ENCODE measurements around the gene RAB36.
"Not testable (repeated sequence)": the region's sequence is repeated elsewhere in the genome, so short reads cannot be mapped to it uniquely, and the experiment has no call there.

The RAB36 gene

GRCh38 chr22:23128269-23129108 is 16.8 kb upstream of the RAB36 start:
- no peak for TF ChIP-seq ZFX (IDR thresholded peaks at IDR 0.05; ENCODE audit: borderline replicate concordance)
- TF ChIP-seq, protein P1, sequence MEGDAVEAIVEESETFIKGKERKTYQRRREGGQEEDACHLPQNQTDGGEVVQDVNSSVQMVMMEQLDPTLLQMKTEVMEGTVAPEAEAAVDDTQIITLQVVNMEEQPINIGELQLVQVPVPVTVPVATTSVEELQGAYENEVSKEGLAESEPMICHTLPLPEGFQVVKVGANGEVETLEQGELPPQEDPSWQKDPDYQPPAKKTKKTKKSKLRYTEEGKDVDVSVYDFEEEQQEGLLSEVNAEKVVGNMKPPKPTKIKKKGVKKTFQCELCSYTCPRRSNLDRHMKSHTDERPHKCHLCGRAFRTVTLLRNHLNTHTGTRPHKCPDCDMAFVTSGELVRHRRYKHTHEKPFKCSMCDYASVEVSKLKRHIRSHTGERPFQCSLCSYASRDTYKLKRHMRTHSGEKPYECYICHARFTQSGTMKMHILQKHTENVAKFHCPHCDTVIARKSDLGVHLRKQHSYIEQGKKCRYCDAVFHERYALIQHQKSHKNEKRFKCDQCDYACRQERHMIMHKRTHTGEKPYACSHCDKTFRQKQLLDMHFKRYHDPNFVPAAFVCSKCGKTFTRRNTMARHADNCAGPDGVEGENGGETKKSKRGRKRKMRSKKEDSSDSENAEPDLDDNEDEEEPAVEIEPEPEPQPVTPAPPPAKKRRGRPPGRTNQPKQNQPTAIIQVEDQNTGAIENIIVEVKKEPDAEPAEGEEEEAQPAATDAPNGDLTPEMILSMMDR (IDR thresholded peaks at IDR 0.05), result peak; percentile 79
- H3K27ac ChIP-seq, result no peak overlapping the region

DNA sequence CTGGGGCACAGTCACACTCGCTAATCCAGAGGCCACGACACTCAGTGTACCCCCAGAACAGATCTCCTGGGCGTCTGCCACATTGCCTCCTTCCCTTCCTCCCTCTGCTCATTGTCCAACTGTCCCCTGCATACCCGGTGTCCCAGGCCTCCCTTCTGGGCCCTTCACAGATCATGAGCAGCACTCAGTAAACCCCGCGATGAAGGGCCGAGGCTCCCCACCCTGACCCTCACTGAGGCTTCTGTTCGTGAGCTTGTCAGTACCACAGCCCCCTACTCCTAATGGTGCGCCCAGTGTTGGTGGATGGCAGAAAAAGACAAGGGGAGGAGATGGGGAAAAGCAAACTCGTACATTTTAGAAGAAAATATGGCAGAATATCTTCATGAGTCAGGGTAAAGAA is 16.1 kb upstream of the RAB36 start:
- no peak overlapping the region for H3K27ac ChIP-seq
- no peak for TF ChIP-seq ZFX (IDR thresholded peaks at IDR 0.05; ENCODE audit: borderline replicate concordance)
- TF ChIP-seq, protein P1 (IDR thresholded peaks at IDR 0.05), result no peak

- TF ChIP-seq ZFX (IDR thresholded peaks at IDR 0.05; ENCODE audit: borderline replicate concordance), result no peak
- TF ChIP-seq, protein P1 (IDR thresholded peaks at IDR 0.05), result no peak
Observed at GRCh38 chr22:23130697-23131096, 14.6 kb upstream of the RAB36 start.

DNA sequence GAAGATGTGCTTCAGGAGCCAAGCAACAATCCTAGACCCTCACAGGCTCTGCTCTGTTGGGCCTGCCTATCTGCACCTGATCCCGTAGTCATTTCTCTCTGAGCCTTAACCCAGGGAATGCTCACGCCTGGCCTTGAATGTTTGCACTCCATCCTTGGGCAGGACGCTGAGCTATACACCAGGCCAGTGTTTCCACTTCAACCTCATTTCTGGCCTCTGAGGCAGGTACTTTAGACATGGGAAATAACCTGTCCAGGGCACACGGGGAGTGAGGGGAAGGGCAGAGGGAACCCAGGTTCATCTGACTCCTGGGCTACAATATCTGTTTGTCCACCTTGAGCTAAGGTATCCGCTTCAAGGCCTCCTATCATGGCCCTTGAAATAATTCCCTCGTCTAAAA is 13.3 kb upstream of the RAB36 start:
- no peak overlapping the region for H3K27ac ChIP-seq
- TF ChIP-seq, protein P1 (IDR thresholded peaks at IDR 0.05), result no peak
- TF ChIP-seq ZFX (IDR thresholded peaks at IDR 0.05; ENCODE audit: borderline replicate concordance), result no peak

More at GRCh38 chr22:23130697-23131096, 14.6 kb upstream of the RAB36 start:
- no peak overlapping the region for H3K27ac ChIP-seq

GRCh38 chr22:23132376-23133091 is 12.7 kb upstream of the RAB36 start:
- H3K27ac ChIP-seq, result no peak overlapping the region
- TF ChIP-seq ZFX (IDR thresholded peaks at IDR 0.05; ENCODE audit: borderline replicate concordance), result no peak
- TF ChIP-seq, protein P1 (IDR thresholded peaks at IDR 0.05), result no peak

DNA sequence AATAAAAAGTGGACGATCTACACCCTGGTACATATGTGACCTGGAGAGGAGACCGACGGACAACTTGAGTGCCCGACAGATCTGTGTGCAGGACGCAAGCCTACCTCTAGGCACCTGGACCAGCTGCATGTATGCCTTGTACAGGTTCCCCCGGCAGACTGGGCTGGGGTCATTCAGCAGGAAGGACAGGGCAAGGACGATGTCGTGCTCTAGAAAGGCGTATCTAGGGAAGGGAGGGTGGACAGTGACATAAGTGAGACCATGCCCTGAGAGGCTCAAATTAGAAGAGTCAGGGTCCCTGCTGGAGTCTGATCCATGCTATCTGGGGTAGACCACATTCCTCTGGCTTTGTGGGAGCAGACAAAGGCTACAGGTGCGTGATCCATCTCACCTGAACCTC is 11.4 kb upstream of the RAB36 start:
- no peak for TF ChIP-seq ZFX (IDR thresholded peaks at IDR 0.05; ENCODE audit: borderline replicate concordance)
- TF ChIP-seq, protein P1 (IDR thresholded peaks at IDR 0.05), result no peak

GRCh38 chr22:23136991-23137390 is 8.3 kb upstream of the RAB36 start:
- not testable (repeated sequence) for H3K27ac ChIP-seq

More for the DNA sequence above, 11.4 kb upstream of the RAB36 start:
- no peak overlapping the region for H3K27ac ChIP-seq
